NCI-H2171 (cell line): Measurements from ENCODE around the gene PIEZO2.
"Not testable (repeated sequence)": the region's sequence is repeated elsewhere in the genome, so short reads cannot be mapped to it uniquely, and the experiment has no call there.

Experiments
- DNase-seq: peaks from one replicate; lab custom pipeline; 2025; lab: John Stamatoyannopoulos, UW

The PIEZO2 gene

GRCh38 chr18:11148680-11149440, 509 bp downstream of the PIEZO2 start:
- no peak for DNase-seq

GRCh38 chr18:11147962-11148679, 1.2 kb downstream of the PIEZO2 start:
- DNase-seq, result no peak

DNA sequence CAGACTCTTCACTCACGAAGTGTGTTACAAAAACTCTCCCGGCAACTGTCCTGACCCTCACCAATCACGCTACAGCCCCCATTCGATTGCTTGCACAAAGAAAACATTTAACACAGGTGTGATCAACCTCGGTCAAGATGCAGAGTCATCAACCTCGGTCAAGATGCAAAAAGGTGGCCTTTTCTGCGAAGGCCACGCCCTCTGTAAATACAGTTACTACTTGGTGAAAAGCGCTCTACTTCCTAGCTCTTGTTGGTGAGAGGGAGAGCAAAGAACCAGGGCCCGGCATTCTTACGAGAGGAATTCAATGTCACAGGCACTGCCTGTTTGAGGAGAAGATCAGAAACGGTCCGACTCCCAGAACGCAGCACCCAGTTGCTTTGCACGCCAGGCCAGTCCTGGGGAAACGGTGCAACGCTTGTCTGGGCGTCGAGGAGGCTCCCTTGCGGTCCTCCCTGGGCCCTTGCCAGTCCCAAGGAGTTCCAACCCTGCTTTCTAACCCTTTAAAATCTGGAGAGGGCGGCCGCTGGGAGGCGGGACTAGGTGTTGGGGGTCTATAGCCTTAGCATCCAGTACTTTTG, 1.9 kb downstream of the PIEZO2 start:
- DNase-seq, result no peak

- no peak for DNase-seq
Observed at GRCh38 chr18:11146947-11147345, 2.4 kb downstream of the PIEZO2 start.

GRCh38 chr18:11146238-11146946, 3.0 kb downstream of the PIEZO2 start:
- DNase-seq, result no peak

- no peak for DNase-seq
Observed at GRCh38 chr18:11145413-11146191, 3.8 kb downstream of the PIEZO2 start.

DNA sequence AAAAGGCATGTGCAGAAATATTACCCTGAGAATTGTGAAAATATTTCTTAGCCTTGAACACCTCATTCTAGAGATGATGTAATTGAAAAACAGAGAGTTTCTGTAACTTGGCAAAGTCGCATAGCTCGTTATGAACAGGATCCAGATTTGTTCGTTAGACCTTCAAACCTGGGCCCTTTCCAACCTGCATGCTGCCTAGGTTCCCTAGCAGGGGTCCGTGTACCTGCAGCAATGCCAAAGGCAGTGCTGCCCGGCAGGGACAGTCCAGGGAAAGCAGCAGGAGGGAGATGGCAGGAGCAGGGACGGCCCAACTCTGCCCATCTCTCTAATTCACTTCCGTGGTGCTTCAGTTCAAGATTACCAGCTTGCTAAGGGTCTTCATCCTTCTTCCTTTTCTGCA, 12.0 kb downstream of the PIEZO2 start:
- DNase-seq, result no peak

GRCh38 chr18:11136241-11136640, 13.1 kb downstream of the PIEZO2 start:
- no peak for DNase-seq

DNA sequence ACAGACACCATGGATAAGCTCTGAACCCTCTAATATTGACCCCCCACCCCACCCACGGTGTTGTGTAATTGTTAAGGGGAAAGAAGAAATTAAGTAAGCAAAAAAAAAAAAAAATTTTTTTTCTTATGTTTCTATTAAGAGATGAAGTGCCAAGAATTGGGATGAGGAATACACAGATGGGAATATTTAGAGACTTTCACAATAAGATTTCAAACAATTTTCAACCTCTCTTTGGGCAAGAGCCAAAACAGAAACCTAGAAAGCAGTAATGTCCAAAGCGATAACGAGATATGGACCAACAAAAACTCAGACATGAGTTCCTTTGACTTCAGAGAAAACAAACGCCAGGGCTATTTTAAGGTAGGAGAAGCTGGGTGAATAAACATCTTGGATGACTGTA, 14.4 kb downstream of the PIEZO2 start:
- DNase-seq, result no peak

- DNase-seq, result not testable (repeated sequence)
Observed at GRCh38 chr18:11129059-11129458, 20.3 kb downstream of the PIEZO2 start.

DNA sequence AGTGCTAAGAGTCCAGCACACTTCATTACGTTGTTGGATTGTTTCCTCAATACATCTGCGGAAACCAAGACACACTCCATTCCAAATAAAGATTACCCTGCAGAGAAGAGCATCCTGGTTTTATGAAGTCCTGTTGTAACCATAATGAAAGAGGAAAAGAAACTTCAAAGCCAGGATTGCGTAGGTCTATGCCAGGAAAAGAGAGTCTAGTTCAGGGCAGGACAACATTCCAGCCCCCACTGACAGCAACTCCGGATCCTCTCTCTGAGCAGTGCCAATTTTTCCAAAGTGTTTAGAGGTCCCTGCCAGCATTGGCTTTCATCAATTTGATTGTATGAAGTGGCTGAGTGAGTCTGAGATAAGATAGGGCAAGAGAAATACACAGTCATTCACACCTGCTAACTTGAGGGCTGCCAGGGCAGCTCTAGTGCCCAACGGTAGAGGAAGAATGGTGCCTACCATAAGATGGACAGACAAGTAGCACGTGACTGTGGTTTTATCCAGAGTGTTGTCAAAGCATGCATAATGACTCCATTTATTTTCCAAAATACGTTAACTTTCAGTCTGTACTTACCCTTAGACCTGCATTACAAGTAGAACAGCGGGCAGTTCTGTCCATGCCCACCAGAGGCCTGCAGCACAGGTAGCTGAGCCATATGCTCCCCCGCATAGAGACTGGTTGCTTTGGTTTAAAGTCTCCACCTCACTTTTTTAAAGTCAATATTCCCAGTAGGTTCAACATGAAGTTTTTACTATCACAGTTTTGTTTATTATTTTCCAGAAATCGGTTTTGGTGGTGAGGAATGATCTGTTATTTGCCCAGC, 23.7 kb downstream of the PIEZO2 start:
- DNase-seq, result no peak

GRCh38 chr18:11124054-11124453, 25.3 kb downstream of the PIEZO2 start:
- DNase-seq, result no peak

- DNase-seq, result no peak
Observed at GRCh38 chr18:11121443-11121849, 27.9 kb downstream of the PIEZO2 start.

DNA sequence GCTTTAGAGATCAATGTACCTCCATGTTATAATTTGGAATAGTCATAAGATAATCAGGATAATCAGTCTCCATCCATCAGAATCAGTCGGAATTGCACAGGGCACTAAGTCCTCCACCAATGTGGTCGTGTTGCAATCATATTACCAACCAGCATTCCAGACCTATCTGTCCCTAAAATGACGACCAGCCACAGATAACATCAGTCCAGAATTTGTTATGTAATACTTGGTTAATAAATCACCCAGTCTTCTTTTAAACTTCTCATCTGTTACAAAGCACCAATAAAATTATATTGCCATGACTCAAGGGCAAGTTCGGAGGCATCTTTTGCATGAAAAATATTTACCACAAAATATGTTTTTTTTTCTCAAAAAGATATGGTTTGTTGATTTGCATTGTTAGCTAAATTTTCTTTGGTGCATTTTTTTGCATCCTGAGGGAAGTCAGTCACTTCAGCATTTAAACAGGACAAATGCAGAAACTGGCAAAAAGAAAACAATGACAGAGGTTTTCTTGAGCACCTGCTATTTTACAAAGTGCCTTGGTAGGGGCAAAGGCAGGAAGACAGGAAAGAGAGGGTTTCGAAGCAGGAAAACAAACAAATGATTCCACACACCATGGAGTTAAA, 29.3 kb downstream of the PIEZO2 start:
- no peak for DNase-seq

GRCh38 chr18:11119550-11119949, 29.8 kb downstream of the PIEZO2 start:
- DNase-seq, result no peak

GRCh38 chr18:11118051-11118766, 31.2 kb downstream of the PIEZO2 start:
- no peak for DNase-seq

DNA sequence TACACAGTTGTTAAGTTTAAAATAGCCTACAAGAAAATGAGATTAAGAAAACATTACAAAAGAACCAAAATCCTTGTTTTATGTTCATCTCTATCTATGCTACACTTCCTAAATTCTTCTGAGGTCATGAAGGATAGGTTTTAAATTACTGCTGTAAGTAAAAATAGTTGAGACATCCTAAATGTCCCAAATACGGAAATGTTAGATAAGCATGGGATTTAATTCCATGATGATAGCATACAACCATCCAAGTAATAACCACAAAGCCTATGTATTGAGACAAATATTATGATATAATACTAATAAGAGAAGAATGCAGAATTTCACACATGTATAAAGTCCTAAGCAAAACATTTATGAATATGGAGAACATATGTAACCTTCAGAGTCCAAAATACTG, 34.1 kb downstream of the PIEZO2 start:
- no peak for DNase-seq

- no peak for DNase-seq
Observed at GRCh38 chr18:11114653-11115052, 34.7 kb downstream of the PIEZO2 start.

- DNase-seq, result no peak
Observed at GRCh38 chr18:11113937-11114336, 35.4 kb downstream of the PIEZO2 start.

GRCh38 chr18:11113046-11113548, 36.3 kb downstream of the PIEZO2 start:
- DNase-seq, result no peak
